Activated CD8-positive, alpha-beta memory T cell treated with anti-CD3 and anti-CD28 coated beads, Interleukin-2, amount 10 ng/mL, durations not matched to agents 7 days and 5 days (primary cell): Measurements from ENCODE around the gene ZNF784. TPM values are rescaled to one million over a fixed set of nuclear protein-coding genes. Genes with fewer than 3 reads are reported as not detected.

Source experiments
- ATAC-seq: fragments of 150-1000 bp; cut with Tn5 transposase; one replicate; pipeline ENCODE4 v1.10.0; 2021; ENCODE audit warnings: moderate library complexity
- CTCF ChIA-PET: fragments of 350-600 bp; sonication (Branson Sonifier 250); formaldehyde crosslinking; loops from one replicate; lab custom pipeline; 2021; ENCODE audit warnings: antibody characterized with exemption; lab: Charles Lee
- DNase-seq: peaks from one replicate; pipeline ENCODE4 v3.0.0-alpha.2; 2020
- H3K27ac Mint-ChIP-seq: one replicate; pipeline ENCODE4 v1.8.0; 2021; ENCODE audit warnings: mild to moderate bottlenecking, mixed read lengths
- H3K27me3 Mint-ChIP-seq: one replicate; pipeline ENCODE4 v1.8.0; 2021; ENCODE audit warnings: mixed read lengths
- H3K36me3 Mint-ChIP-seq: one replicate; pipeline ENCODE4 v1.8.0; 2021; ENCODE audit warnings: mild to moderate bottlenecking, mixed read lengths
- H3K4me1 Mint-ChIP-seq: one replicate; pipeline ENCODE4 v1.8.0; 2021; ENCODE audit warnings: mixed read lengths
- H3K4me3 Mint-ChIP-seq: one replicate; pipeline ENCODE4 v1.8.0; 2021; ENCODE audit warnings: mild to moderate bottlenecking, moderate library complexity, mixed read lengths
- H3K9me3 Mint-ChIP-seq: one replicate; pipeline ENCODE4 v1.8.0; 2022; ENCODE audit warnings: low read depth, mixed read lengths
- total RNA-seq, 2 experiments: library from RNA; stranded (reverse); gene quantifications; one replicate each; pipeline ENCODE4 v1.2.3, GENCODE V29; 2021

The ZNF784 gene
- total RNA-seq, 2 experiments from 2014 or later: 5.1 to 7.3 TPM

DNA sequence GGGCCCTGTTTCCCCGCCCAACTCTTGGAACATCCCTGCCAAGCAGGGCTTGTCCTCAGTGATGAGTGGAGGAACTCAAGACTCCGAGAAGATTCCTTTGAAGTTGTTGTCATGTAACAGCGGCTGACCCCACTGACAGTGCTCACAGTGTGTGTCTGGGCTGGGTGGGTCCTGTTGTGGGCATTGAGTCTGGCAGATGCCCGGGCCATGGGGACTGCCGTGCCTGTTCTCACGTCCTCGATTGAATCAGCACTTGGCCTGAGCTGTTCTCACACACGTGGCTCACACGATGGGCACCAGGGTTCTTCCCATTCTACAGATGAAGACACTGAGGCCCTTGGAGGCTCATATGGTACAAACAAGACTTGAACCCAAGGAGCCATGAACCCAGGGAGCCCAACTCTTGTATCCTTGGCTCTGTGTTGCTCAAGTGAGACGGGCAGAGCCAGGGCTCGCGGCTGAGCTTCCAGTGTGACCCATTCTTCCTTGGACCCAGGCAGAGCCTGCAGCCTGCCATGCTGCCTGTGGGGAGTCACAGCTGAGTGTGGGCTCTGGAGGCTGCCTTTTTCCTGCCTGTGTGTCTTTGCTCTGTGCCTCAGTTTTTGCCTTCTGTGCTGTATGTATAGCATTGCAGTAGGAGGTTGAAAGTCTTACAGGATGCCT lies 42.1 kb upstream of the ZNF784 start:
- Mint-ChIP-seq H3K27ac (no peak overlapping the region), H3K36me3 (peaks cover 55% of the 10 kb centered on the region), H3K4me3 (no peak overlapping the region), H3K4me1 (peaks cover 19% of the 10 kb centered on the region), H3K9me3 (no peaks in the 10 kb centered on the region), H3K27me3 (no peaks in the 10 kb centered on the region)
- DNase-seq (no peak), ATAC-seq (no peak)
- CTCF ChIA-PET: no interaction called here

DNA sequence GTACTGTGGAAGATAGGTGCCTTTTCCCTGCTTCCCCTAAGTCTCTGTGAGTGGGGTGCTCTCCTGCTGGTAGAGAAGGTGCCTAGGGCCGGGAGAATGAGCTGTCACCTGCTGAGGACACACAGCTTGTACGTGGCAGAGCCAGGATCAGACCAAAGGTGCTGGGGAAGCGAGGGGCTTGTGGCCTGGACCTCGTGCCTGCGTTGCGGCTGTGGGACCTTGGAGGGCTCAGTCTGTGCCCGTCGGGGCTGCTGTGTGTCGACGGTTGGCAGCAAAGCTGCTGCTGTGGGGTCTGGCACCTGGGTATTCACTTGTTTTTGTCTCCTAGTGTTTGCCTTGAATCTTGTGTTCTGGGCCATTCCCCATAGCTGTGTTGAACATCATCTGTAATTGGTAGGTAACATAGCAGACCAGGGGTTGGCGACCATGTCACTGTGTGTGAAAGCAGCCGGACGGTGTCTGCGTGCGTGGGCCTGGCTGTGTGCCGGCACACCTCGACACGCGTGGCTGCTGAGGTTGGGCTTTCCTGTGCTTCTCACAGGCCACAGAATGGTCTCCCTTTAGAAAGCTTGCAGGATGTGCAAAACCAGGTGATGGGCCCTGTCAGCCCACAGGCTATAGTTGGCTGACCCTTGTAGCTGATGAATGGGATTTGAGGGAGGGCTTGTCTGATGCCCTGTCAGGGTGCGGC lies 39.6 kb upstream of the ZNF784 start:
- Mint-ChIP-seq H3K27me3 (no peaks in the 10 kb centered on the region), H3K4me1 (peaks cover 16% of the 10 kb centered on the region), H3K4me3 (no peak overlapping the region), H3K9me3 (no peaks in the 10 kb centered on the region), H3K27ac (no peak overlapping the region), H3K36me3 (peaks cover 57% of the 10 kb centered on the region)
- DNase-seq: no peak
- ATAC-seq: no peak
- CTCF ChIA-PET: interaction anchor here (1.0 kb wide), 1 partner anchor 31 kb away, joined by 3 read pairs; no protein-coding TSS in a partner anchor

DNA sequence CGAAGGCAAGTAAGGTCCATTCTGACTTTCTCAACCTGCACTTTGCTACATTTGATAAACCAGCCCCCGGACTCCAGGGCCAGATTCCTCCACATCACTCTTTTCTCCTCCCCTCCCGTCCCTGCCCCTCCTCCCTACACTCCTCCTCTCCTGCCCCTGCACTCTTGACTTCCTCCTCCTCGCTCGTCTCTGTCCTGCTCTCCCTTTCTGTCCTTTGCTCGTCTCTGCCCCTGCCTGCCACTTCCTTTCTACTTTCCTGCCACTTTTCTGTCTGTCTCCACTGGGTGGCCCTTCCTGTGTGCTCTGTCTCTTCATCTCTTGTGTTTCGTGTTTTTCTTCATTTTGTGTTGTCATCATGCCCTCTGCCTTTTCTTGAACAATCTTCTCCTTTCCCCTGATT lies 37.5 kb upstream of the ZNF784 start:
- Mint-ChIP-seq H3K4me1 (peaks cover 36% of the 10 kb centered on the region), H3K27ac (no peak overlapping the region), H3K27me3 (no peaks in the 10 kb centered on the region), H3K4me3 (no peak overlapping the region), H3K36me3 (peaks cover 63% of the 10 kb centered on the region), H3K9me3 (no peaks in the 10 kb centered on the region)
- no peak for ATAC-seq
- CTCF ChIA-PET: no interaction called here
- DNase-seq: no peak

DNA sequence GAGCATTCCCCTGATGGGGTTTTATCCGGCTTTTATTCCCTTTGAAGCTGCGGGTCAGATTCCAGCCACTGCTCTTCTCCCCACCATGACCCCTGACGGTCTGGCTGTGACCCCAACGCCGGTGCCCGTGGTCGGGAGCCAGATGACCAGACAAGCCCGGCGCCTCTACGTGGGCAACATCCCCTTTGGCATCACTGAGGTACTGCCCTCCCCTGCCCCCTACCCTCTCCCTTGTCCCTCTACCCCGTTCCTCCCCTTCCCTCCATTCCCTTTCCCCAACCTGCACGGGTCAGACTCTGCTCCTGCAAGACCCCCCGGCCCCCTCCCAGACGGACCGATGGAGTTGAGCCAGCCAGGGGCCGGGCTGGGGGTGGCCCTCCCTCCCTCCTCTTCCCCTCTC lies 36.6 kb upstream of the ZNF784 start:
- H3K27me3 Mint-ChIP-seq: no peaks in the 10 kb centered on the region
- no peak overlapping the region for H3K27ac Mint-ChIP-seq
- DNase-seq (no peak), ATAC-seq (no peak)
- CTCF ChIA-PET: no interaction called here
- H3K4me1 Mint-ChIP-seq: peaks cover 44% of the 10 kb centered on the region
- no peaks in the 10 kb centered on the region for H3K9me3 Mint-ChIP-seq
- H3K4me3 Mint-ChIP-seq: no peak overlapping the region
- H3K36me3 Mint-ChIP-seq: peaks cover 67% of the 10 kb centered on the region

DNA sequence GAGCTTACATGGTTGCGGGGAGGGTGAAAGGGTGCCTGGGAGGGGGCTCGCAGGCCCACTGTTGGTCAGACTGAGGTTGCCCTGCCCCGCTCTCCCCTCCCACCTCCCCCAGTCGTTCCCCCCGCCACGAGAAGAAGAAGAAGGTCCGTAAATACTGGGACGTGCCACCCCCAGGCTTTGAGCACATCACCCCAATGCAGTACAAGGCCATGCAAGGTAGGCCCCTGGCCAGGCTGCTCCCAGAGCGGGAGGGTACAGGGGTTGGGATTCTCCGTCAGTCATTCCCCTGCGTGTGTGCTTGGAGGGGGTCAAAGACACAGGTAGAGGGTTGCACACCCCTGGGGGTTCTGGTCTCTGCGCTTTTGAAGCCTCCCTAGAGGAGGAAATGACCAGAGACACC lies 36.0 kb upstream of the ZNF784 start:
- CTCF ChIA-PET: no interaction called here
- ATAC-seq (no peak), DNase-seq (no peak)
- peaks cover 46% of the 10 kb centered on the region for H3K4me1 Mint-ChIP-seq
- H3K4me3 Mint-ChIP-seq: no peak overlapping the region
- H3K9me3 Mint-ChIP-seq: no peaks in the 10 kb centered on the region
- no peaks in the 10 kb centered on the region for H3K27me3 Mint-ChIP-seq
- peaks cover 69% of the 10 kb centered on the region for H3K36me3 Mint-ChIP-seq
- no peak overlapping the region for H3K27ac Mint-ChIP-seq

DNA sequence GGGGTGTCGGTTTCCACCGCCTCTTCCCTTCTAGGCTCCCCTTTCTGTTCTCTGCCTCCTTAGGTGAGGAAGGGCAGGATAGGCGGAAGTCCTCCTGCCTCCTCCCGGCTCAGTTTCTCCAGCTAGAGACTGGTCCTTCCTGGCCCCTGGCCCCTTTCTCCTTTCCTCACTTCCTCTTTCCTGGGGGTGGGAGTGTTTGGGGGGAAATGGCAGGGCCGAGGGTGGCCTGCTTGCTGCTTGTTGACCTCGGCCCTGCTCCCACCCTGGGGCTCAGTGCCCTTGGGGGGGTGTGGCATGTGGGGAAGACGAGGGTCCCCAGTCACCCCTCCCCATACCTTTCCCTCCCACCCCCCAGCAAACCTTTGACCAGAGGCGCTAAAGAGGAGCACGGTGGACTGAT lies 35.5 kb upstream of the ZNF784 start:
- peaks cover 46% of the 10 kb centered on the region for H3K4me1 Mint-ChIP-seq
- peak overlapping the region; percentile 68 for H3K27ac Mint-ChIP-seq
- CTCF ChIA-PET: no interaction called here
- H3K36me3 Mint-ChIP-seq: peaks cover 68% of the 10 kb centered on the region
- ATAC-seq (no peak), DNase-seq (no peak)
- no peaks in the 10 kb centered on the region for H3K27me3 Mint-ChIP-seq
- H3K4me3 Mint-ChIP-seq: no peak overlapping the region
- H3K9me3 Mint-ChIP-seq: no peaks in the 10 kb centered on the region

DNA sequence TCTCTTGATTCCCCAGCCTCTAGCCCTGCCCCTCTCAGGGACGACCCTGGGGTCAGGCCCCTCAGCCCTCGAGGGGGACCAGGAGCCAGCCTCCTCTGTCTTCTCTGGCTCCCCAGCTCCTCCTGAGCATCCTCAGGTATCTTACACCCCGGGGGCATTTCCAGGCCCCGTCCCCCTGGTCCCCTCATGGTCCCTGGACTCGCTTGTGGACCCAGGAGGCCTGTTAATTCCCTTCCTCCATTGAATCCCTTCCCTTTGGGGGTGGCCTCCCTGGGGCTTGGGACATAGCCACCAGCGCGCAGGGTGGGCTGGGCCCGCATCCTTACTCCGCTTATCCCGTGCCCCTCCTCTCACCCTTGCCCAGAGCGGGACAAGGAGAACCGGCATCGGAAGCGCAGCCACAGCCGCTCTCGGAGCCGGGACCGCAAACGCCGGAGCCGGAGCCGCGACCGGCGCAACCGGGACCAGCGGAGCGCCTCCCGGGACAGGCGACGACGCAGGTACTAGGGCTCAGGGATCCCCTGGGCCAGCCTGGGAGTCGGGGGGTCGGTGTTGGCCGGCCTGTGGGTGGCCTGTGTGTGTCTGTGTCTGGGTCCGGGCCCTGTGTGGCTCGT lies 34.6 kb upstream of the ZNF784 start:
- ATAC-seq (no peak), DNase-seq (no peak)
- Mint-ChIP-seq H3K9me3 (no peaks in the 10 kb centered on the region), H3K27me3 (no peaks in the 10 kb centered on the region), H3K4me1 (peaks cover 46% of the 10 kb centered on the region), H3K4me3 (peak overlapping the region; percentile 1), H3K36me3 (peaks cover 62% of the 10 kb centered on the region), H3K27ac (peak overlapping the region; percentile 68)
- CTCF ChIA-PET: no interaction called here

DNA sequence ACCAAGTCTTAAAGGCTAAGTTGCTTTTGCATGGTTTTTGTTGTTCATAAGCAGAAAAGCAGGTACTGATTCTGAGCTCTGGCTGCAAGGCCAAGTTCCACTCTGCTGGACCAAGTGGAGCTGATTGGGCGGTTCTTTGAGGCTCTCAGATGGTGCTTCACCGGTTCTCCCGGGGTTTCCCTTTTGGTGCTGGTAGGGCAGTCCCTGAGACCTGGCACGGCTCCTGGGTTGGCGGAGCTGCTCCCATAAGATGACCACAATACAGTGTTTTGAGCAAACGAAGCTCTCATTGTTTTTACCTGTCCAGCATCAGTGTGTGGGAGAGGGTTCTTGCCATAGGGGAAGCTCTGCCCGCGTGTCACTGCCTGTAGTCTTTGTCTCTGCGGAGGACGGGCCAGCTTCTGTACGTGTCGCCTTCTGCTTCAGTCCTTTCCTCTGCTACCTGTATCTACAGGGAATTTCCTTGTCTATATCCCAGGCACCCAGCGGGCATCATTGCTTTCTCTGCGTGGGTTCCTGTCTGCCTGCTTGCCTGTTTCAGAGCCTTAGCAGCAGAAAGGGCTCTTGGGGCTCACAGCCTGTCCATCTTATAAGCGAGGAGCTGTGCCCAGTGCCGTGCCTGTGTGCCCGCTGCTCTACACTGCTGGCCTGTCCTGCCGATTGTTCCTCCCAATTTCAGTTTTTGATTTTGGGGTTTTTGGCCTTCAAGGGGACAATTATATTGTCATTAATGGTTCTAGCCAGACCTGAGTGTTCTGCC lies 32.8 kb upstream of the ZNF784 start:
- no peaks in the 10 kb centered on the region for H3K9me3 Mint-ChIP-seq
- ATAC-seq (no peak), DNase-seq (no peak)
- peak overlapping the region; percentile 88 for H3K4me3 Mint-ChIP-seq
- H3K4me1 Mint-ChIP-seq: peaks cover 43% of the 10 kb centered on the region
- peak overlapping the region; percentile 95 for H3K27ac Mint-ChIP-seq
- no peaks in the 10 kb centered on the region for H3K27me3 Mint-ChIP-seq
- peaks cover 47% of the 10 kb centered on the region for H3K36me3 Mint-ChIP-seq
- CTCF ChIA-PET: interaction anchor here (0.5 to 2.3 kb wide), 13 partner anchors 14 to 553 kb away, joined by 3 to 14 read pairs (median 4); no protein-coding TSS in a partner anchor

DNA sequence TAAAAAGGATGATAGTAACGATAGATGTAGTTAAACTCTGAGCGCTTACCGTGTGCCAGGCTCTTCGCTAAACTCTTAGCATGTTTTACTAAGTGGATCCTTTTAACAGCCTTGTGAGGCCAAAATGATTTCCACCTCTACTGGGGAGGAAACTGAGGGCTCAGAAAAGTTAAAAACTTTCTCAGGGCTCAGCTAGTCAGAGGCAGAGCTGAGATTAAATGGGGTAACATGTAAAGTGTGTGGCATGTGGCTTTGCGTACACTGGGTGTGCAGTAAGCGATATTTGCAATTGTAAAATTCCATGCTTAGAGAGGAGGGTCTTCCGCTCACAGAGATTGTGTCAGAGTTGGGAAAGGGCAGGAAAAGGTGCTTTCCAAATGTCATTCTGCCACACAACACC lies 32.2 kb upstream of the ZNF784 start:
- CTCF ChIA-PET: interaction anchor here (0.8 to 2.3 kb wide), 11 partner anchors 14 to 484 kb away, joined by 3 to 14 read pairs (median 4); no protein-coding TSS in a partner anchor
- H3K4me3 Mint-ChIP-seq: peak overlapping the region; percentile 88
- H3K9me3 Mint-ChIP-seq: no peaks in the 10 kb centered on the region
- no peaks in the 10 kb centered on the region for H3K27me3 Mint-ChIP-seq
- ATAC-seq (no peak), DNase-seq (no peak)
- H3K27ac Mint-ChIP-seq: peak overlapping the region; percentile 95
- H3K36me3 Mint-ChIP-seq: peaks cover 43% of the 10 kb centered on the region
- H3K4me1 Mint-ChIP-seq: peaks cover 39% of the 10 kb centered on the region

GRCh38 chr19:55655648-55656040 lies 31.3 kb upstream of the ZNF784 start:
- Mint-ChIP-seq H3K4me1 (peaks cover 37% of the 10 kb centered on the region), H3K27ac (peak overlapping the region; percentile 95)

GRCh38 chr19:55654868-55655647 lies 30.7 kb upstream of the ZNF784 start, which contains the start of gene U2AF2:
Gene U2AF2 (plus strand): TSS chr19:55655035. CDS start chr19:55655105, 70 bp downstream.
- ATAC-seq (peak; percentile 57), DNase-seq (peak; percentile 97)
- Mint-ChIP-seq H3K36me3 (peaks cover 32% of the 10 kb centered on the region), H3K27ac (peak within 1 kb of the TSS; percentile 95), H3K9me3 (no peaks in the 10 kb centered on the region), H3K27me3 (no peaks in the 10 kb centered on the region), H3K4me3 (peak within 1 kb of the TSS; percentile 88), H3K4me1 (peaks cover 37% of the 10 kb centered on the region)
- CTCF ChIA-PET: interaction anchor here (0.9 to 3.9 kb wide), 14 partner anchors 11 to 178 kb away, joined by 3 to 104 read pairs (median 5); partner anchors contain the start of genes FIZ1, ZNF524, ZNF581 and ZNF784

More at GRCh38 chr19:55655648-55656040, 31.3 kb upstream of the ZNF784 start:
- DNase-seq: no peak
- Mint-ChIP-seq H3K36me3 (peaks cover 38% of the 10 kb centered on the region), H3K4me3 (peak overlapping the region; percentile 88), H3K9me3 (no peaks in the 10 kb centered on the region), H3K27me3 (no peaks in the 10 kb centered on the region)
- no peak for ATAC-seq
- CTCF ChIA-PET: interaction anchor here (2.3 kb wide), 1 partner anchor 23 kb away, joined by 14 read pairs; no protein-coding TSS in a partner anchor

DNA sequence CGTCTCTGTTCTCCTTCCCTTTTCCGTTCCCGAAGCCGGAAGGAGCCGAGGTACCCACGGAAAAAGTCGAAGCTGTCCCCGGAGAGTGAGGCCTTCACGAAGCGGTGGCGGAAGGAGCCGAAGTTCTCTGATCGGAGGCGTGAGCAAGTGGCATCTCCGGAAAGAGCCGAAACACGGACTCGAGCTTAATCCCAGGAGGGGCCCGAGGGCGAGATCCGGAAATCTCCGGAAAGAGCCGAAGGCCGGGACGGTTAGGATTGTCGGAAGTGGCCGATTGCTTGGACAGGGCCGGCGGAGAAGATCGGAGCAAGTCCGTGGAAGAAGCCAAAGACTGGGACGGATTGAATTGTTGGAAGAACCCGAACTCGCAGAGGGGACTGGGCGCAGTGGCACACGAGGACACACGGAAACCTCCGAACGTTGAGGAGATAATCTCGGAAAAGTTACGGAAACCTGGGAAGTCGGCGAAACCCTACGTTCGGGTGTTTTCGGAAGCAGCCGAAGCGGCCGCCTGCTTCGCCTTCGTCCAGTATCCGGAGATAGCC lies 30.0 kb upstream of the ZNF784 start:
- CTCF ChIA-PET: interaction anchor here (0.9 to 3.9 kb wide), 14 partner anchors 11 to 177 kb away, joined by 3 to 104 read pairs (median 5); partner anchors contain the start of genes FIZ1, ZNF524, ZNF581 and ZNF784
- no peaks in the 10 kb centered on the region for H3K27me3 Mint-ChIP-seq
- peaks cover 29% of the 10 kb centered on the region for H3K36me3 Mint-ChIP-seq
- DNase-seq: peak; percentile 100
- H3K27ac Mint-ChIP-seq: peak overlapping the region; percentile 95
- H3K4me3 Mint-ChIP-seq: peak overlapping the region; percentile 88
- ATAC-seq: peak; percentile 81
- peaks cover 35% of the 10 kb centered on the region for H3K4me1 Mint-ChIP-seq
- no peaks in the 10 kb centered on the region for H3K9me3 Mint-ChIP-seq
